Measurements from ENCODE around the gene C6orf52.

DNA sequence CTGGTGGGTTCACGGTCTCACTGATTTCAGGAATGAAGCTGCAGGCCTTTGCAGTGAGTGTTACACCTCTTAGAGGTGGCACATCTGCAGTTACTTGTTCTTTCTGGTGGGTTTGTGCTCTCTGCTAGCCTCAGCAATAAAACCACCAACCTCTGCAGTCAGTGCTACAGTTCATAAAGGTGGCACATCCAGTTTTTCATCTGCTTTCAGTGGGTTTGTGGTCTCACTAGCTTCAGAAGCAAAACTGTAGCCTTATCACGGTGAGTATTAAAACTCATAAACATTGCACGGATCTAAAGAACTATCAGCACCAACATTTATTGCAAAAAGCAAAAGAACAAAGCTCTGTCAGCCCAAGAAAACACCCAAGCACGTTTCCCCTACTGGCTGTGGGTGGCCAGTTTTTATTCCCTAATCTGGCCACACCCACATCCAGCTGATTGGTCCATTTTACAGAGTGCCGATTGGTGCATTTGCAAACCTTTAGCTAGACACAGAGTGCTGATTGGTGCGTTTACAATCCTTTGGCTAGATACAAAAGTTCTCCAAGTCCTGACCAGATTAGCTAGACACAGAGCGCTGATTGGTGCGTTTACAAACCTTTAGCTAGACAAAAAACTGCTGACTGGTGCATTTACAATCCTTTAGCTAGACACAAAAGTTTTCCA lies 25.0 kb upstream of the C6orf52 start:
- no peak for TF ChIP-seq SIN3A (IDR thresholded peaks at IDR 0.05; ENCODE audit: borderline replicate concordance, insufficient read depth, low read depth, low read length)
- TF ChIP-seq, protein P1, sequence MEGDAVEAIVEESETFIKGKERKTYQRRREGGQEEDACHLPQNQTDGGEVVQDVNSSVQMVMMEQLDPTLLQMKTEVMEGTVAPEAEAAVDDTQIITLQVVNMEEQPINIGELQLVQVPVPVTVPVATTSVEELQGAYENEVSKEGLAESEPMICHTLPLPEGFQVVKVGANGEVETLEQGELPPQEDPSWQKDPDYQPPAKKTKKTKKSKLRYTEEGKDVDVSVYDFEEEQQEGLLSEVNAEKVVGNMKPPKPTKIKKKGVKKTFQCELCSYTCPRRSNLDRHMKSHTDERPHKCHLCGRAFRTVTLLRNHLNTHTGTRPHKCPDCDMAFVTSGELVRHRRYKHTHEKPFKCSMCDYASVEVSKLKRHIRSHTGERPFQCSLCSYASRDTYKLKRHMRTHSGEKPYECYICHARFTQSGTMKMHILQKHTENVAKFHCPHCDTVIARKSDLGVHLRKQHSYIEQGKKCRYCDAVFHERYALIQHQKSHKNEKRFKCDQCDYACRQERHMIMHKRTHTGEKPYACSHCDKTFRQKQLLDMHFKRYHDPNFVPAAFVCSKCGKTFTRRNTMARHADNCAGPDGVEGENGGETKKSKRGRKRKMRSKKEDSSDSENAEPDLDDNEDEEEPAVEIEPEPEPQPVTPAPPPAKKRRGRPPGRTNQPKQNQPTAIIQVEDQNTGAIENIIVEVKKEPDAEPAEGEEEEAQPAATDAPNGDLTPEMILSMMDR (IDR thresholded peaks at IDR 0.05): no peak

Measured in Panc1 (cell line).